HCT116 (cell line): ENCODE results near the gene SORL1-AS1.

Experiments
- ATAC-seq: fragments of 200-7000 bp; cut with Tn5 transposase; 2 replicates; pipeline ENCODE4 v1.9.1; 2020; ENCODE audit warnings: mild to moderate bottlenecking, moderate library complexity
- BruUV-seq: library from RNA; stranded (reverse); fragments of 400-500 nt; replicated peaks from 2 replicates; lab custom pipeline; 2021; lab: Mats Ljungman, UMichigan
- CTCF ChIA-PET: fragments of 300-600 bp; sonication (Branson Sonifier 250); formaldehyde crosslinking; loops from one replicate; lab custom pipeline; 2021; ENCODE audit warnings: antibody characterized with exemption; lab: Charles Lee
- POLR2A ChIA-PET: fragments of 300-600, 350-600 bp; sonication (Branson Sonifier 250); formaldehyde crosslinking; loops from one replicate; lab custom pipeline; 2021; ENCODE audit warnings: antibody characterized with exemption; lab: Charles Lee
- RAD21 ChIA-PET, 2 experiments: fragments of 300-600 bp; sonication (Branson Sonifier 250); formaldehyde crosslinking; loops; one replicate each; lab custom pipeline; 2023; ENCODE audit warnings: low total read pairs in 2 of 2; ENCODE audit not compliant: uncharacterized antibody in 2 of 2, unreplicated experiment in 2 of 2, low non-redundant PET in 1 of 2; lab: Charles Lee
- DNase-seq: peaks from one replicate; pipeline ENCODE4 v3.0.0-alpha.2; 2010; ENCODE audit warnings: low read depth, low spot score
- H2AFZ ChIP-seq: fragments of 200-600 bp; shearing (Covaris generic), sonication (generic); 2 replicates; pipeline ENCODE4 v1.6.1; 2017; ENCODE audit warnings: low read depth, mixed run types, mixed read lengths, antibody characterized with exemption, low read length; ENCODE audit not compliant: poor library complexity, severe bottlenecking
- H3K27ac ChIP-seq: 2 replicates; pipeline ENCODE4 v1.5.1; 2012; ENCODE audit warnings: low read depth, low read length
- H3K27me3 ChIP-seq: fragments of 200-600 bp; sonication (generic); 2 replicates; pipeline ENCODE4 v1.6.1; 2016; ENCODE audit warnings: mixed run types, low read length, mixed read lengths; ENCODE audit not compliant: insufficient read depth
- H3K36me3 ChIP-seq, 2 experiments: fragments of 200-500 bp in 1 of 2; fragments of 200-600 bp in 1 of 2; sonication (Bioruptor generic) in 1 of 2; sonication (generic) in 1 of 2; 2 replicates each; pipeline versions ENCODE4 v1.5.1 to v1.6.1; 2014 to 2016; ENCODE audit warnings: low read length in 2 of 2, inconsistent platforms in 1 of 2, mixed read lengths in 1 of 2, mixed run types in 1 of 2; ENCODE audit not compliant: insufficient read depth in 2 of 2, control insufficient read depth in 1 of 2
- H3K4me1 ChIP-seq, 2 experiments: fragments of 200-600 bp in 1 of 2; sonication (generic) in 1 of 2; 2 replicates each; pipeline versions ENCODE4 v1.5.1 to v1.6.1; 2012 to 2017; ENCODE audit warnings: low read length in 2 of 2, inconsistent platforms in 1 of 2, mild to moderate bottlenecking in 1 of 2, mixed read lengths in 1 of 2, mixed run types in 1 of 2, moderate library complexity in 1 of 2; ENCODE audit not compliant: insufficient read depth in 2 of 2, control insufficient read depth in 1 of 2
- H3K4me2 ChIP-seq: fragments of 200-600 bp; sonication (generic); 2 replicates; pipeline ENCODE4 v1.6.1; 2017; ENCODE audit warnings: mixed run types, low read length, mixed read lengths
- H3K4me3 ChIP-seq, 2 experiments: fragments of 200-600 bp in 1 of 2; sonication (generic) in 1 of 2; replicated peaks in 1 of 2; 2 replicates each; pipeline ENCODE4 v1.5.1; 2011 to 2016; ENCODE audit warnings: low read length in 2 of 2, control low read depth in 1 of 2, low read depth in 1 of 2, mild to moderate bottlenecking in 1 of 2, mixed read lengths in 1 of 2, mixed run types in 1 of 2
- H3K79me2 ChIP-seq: fragments of 200-600 bp; sonication (generic); 2 replicates; pipeline ENCODE4 v1.6.1; 2017; ENCODE audit warnings: mild to moderate bottlenecking, mixed run types, low read length, moderate library complexity, mixed read lengths; ENCODE audit not compliant: insufficient read depth
- H3K9ac ChIP-seq: fragments of 200-600 bp; sonication (generic); 2 replicates; pipeline ENCODE4 v1.6.1; 2016; ENCODE audit warnings: low read length, mixed read lengths
- H3K9me2 ChIP-seq: fragments of 200-600 bp; sonication (generic), shearing (Covaris generic); 2 replicates; pipeline ENCODE4 v1.6.1; 2017; ENCODE audit warnings: mixed run types, mild to moderate bottlenecking, moderate library complexity; ENCODE audit not compliant: insufficient read depth
- H3K9me3 ChIP-seq, 2 experiments: fragments of 200-500 bp in 1 of 2; fragments of 200-600 bp in 1 of 2; sonication (Bioruptor generic) in 1 of 2; sonication (generic) in 1 of 2; 2 replicates each; pipeline ENCODE4 v1.6.1; 2014 to 2017; ENCODE audit warnings: low read length in 2 of 2, mixed read lengths in 2 of 2, inconsistent platforms in 1 of 2, low read depth in 1 of 2, mild to moderate bottlenecking in 1 of 2, mixed run types in 1 of 2, moderate library complexity in 1 of 2; ENCODE audit not compliant: control insufficient read depth in 1 of 2, insufficient read depth in 1 of 2
- H4K20me1 ChIP-seq: fragments of 200-600 bp; sonication (generic), shearing (Covaris generic); 2 replicates; pipeline ENCODE4 v1.6.1; 2017; ENCODE audit warnings: mixed run types, mild to moderate bottlenecking, moderate library complexity; ENCODE audit not compliant: insufficient read depth
- CBX3 ChIP-seq: IDR thresholded peaks from 2 replicates; pipeline ENCODE4 v1.6.1; 2012; ENCODE audit warnings: low read depth
- CEBPB ChIP-seq: IDR thresholded peaks from 2 replicates; pipeline ENCODE4 v1.6.1; 2012; ENCODE audit warnings: low read depth
- EGR1 ChIP-seq: IDR thresholded peaks from 2 replicates; pipeline ENCODE4 v1.6.1; 2012; ENCODE audit warnings: low read depth
- ELF1 ChIP-seq: IDR thresholded peaks from 2 replicates; pipeline ENCODE4 v1.6.1; 2012; ENCODE audit warnings: low read depth, borderline replicate concordance
- EZH2 ChIP-seq: fragments of 200-600 bp; sonication (generic); IDR thresholded peaks from 2 replicates; pipeline ENCODE4 v1.6.1; 2017; ENCODE audit warnings: antibody characterized with exemption, mixed run types
- EZH2phosphoT487 ChIP-seq: fragments of 200-600 bp; IDR thresholded peaks from 2 replicates; pipeline ENCODE4 v1.6.1; 2018; ENCODE audit warnings: antibody characterized with exemption, borderline replicate concordance
- FOSL1 ChIP-seq: IDR thresholded peaks from 2 replicates; pipeline ENCODE4 v1.6.1; 2012; ENCODE audit warnings: low read depth
- POLR2AphosphoS5 ChIP-seq: IDR thresholded peaks from 2 replicates; pipeline ENCODE4 v1.6.1; 2011; ENCODE audit warnings: mild to moderate bottlenecking, low read depth, low read length, moderate library complexity
- RAD21 ChIP-seq: IDR thresholded peaks from 2 replicates; pipeline ENCODE4 v1.6.1; 2012; ENCODE audit warnings: low read depth, mild to moderate bottlenecking
- SIN3A ChIP-seq: IDR thresholded peaks from 2 replicates; pipeline ENCODE4 v1.6.1; 2012; ENCODE audit warnings: low read depth
- SP1 ChIP-seq: IDR thresholded peaks from 2 replicates; pipeline ENCODE4 v1.6.1; 2012; ENCODE audit warnings: low read depth
- SRF ChIP-seq: IDR thresholded peaks from 2 replicates; pipeline ENCODE4 v1.6.1; 2012; ENCODE audit warnings: low read depth
- TCF7L2 ChIP-seq: IDR thresholded peaks from 2 replicates; pipeline ENCODE4 v1.7.0; 2011; ENCODE audit warnings: borderline replicate concordance, inconsistent platforms; ENCODE audit not compliant: insufficient read depth, insufficient read length; ENCODE audit errors: extremely low read depth
- YY1 ChIP-seq: IDR thresholded peaks from 2 replicates; pipeline ENCODE4 v1.6.1; 2011; ENCODE audit warnings: low read length, low read depth, moderate library complexity, mild to moderate bottlenecking; ENCODE audit not compliant: insufficient replicate concordance; ENCODE audit errors: extremely low read depth
- ZNF274 ChIP-seq: fragments of 200-500 bp; sonication (Bioruptor generic); IDR thresholded peaks from 2 replicates; pipeline ENCODE4 v1.6.1; 2014; ENCODE audit warnings: mild to moderate bottlenecking, low read depth, low read length, inconsistent platforms
- intact Hi-C: fragments of 100-400 bp; cut with micrococcal nuclease; formaldehyde crosslinking; loops from 2 replicates; pipeline ENCODE4 v1.10.0; 2022
- TF ChIP-seq, protein P1 (sequence below), 3 experiments: fragments of 200-600 bp in 1 of 3; sonication (generic) in 1 of 3; IDR thresholded peaks in 2 of 3; conservative IDR thresholded peaks in 1 of 3; 2 replicates each; pipeline ENCODE4 v1.5.1; 2012 to 2017; ENCODE audit warnings: low read depth in 2 of 3, low read length in 2 of 3, antibody characterized with exemption in 1 of 3, borderline replicate concordance in 1 of 3, control low read depth in 1 of 3, mild to moderate bottlenecking in 1 of 3, mixed read lengths in 1 of 3, mixed run types in 1 of 3, moderate library complexity in 1 of 3; ENCODE audit not compliant: insufficient read depth in 1 of 3
- TF ChIP-seq, protein P2 (sequence below): IDR thresholded peaks from 2 replicates; pipeline ENCODE4 v1.6.1; 2011; ENCODE audit warnings: mild to moderate bottlenecking, low read length, moderate library complexity; ENCODE audit not compliant: insufficient replicate concordance; ENCODE audit errors: extremely low read depth
- TF ChIP-seq, protein P3 (sequence below): IDR thresholded peaks from 2 replicates; pipeline ENCODE4 v1.6.1; 2012
- TF ChIP-seq, protein P4 (sequence below): IDR thresholded peaks from 2 replicates; pipeline ENCODE4 v1.6.1; 2012

SORL1-AS1 gene

DNA sequence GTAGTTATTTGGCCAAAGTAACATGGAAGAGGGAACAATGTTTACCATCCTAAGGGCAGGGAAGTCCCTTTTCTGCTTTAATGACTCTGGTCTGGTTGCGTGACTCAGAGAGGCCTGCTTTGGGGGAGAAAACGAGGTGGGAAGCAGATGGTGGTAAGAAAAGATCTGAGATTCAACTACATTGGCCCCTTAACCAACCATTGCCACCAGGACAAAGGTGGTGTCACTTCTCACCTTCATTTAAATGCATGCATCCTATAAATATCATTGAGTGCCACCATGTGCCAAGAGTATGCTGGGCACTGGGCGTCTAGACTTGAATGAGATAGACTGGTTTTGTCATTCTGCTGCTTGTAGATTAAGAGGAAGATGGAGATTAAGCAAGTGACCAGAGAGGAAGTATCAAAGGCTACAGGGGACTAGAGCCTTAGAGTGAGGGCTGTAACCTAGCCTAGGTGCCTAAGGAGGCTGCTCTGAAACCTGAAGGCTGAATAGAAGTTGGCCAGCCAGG is 4.3 kb downstream of the SORL1-AS1 start:
- DNase-seq (no peak), ATAC-seq (no peak)
- TF ChIP-seq CBX3, result no peak
- TF ChIP-seq, protein P1, sequence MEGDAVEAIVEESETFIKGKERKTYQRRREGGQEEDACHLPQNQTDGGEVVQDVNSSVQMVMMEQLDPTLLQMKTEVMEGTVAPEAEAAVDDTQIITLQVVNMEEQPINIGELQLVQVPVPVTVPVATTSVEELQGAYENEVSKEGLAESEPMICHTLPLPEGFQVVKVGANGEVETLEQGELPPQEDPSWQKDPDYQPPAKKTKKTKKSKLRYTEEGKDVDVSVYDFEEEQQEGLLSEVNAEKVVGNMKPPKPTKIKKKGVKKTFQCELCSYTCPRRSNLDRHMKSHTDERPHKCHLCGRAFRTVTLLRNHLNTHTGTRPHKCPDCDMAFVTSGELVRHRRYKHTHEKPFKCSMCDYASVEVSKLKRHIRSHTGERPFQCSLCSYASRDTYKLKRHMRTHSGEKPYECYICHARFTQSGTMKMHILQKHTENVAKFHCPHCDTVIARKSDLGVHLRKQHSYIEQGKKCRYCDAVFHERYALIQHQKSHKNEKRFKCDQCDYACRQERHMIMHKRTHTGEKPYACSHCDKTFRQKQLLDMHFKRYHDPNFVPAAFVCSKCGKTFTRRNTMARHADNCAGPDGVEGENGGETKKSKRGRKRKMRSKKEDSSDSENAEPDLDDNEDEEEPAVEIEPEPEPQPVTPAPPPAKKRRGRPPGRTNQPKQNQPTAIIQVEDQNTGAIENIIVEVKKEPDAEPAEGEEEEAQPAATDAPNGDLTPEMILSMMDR (IDR thresholded peaks at IDR 0.05 in 2 of 3, conservative IDR thresholded peaks at IDR 0.05 in 1 of 3; ENCODE audit: borderline replicate concordance in 1 of 3, insufficient read depth in 1 of 3, low read depth in 2 of 3, low read length in 2 of 3), result no peak
- no peak for TF ChIP-seq CEBPB
- no peak for TF ChIP-seq RAD21
- no peak for TF ChIP-seq ZNF274
- TF ChIP-seq SIN3A, result no peak
- TF ChIP-seq YY1, result no peak
- TF ChIP-seq SP1, result no peak
- TF ChIP-seq ELF1, result no peak
- no peak for TF ChIP-seq TCF7L2
- no peak for TF ChIP-seq FOSL1
- TF ChIP-seq, protein P2, sequence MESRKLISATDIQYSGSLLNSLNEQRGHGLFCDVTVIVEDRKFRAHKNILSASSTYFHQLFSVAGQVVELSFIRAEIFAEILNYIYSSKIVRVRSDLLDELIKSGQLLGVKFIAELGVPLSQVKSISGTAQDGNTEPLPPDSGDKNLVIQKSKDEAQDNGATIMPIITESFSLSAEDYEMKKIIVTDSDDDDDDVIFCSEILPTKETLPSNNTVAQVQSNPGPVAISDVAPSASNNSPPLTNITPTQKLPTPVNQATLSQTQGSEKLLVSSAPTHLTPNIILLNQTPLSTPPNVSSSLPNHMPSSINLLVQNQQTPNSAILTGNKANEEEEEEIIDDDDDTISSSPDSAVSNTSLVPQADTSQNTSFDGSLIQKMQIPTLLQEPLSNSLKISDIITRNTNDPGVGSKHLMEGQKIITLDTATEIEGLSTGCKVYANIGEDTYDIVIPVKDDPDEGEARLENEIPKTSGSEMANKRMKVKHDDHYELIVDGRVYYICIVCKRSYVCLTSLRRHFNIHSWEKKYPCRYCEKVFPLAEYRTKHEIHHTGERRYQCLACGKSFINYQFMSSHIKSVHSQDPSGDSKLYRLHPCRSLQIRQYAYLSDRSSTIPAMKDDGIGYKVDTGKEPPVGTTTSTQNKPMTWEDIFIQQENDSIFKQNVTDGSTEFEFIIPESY, result no peak
- no peak for TF ChIP-seq EGR1
- TF ChIP-seq SRF, result no peak
- TF ChIP-seq, protein P3, sequence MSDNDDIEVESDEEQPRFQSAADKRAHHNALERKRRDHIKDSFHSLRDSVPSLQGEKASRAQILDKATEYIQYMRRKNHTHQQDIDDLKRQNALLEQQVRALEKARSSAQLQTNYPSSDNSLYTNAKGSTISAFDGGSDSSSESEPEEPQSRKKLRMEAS, result no peak
- no peak for TF ChIP-seq POLR2AphosphoS5
- TF ChIP-seq, protein P4, sequence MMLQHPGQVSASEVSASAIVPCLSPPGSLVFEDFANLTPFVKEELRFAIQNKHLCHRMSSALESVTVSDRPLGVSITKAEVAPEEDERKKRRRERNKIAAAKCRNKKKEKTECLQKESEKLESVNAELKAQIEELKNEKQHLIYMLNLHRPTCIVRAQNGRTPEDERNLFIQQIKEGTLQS, result no peak
- TF ChIP-seq EZH2, result no peak
- no peak for TF ChIP-seq EZH2phosphoT487
- CTCF ChIA-PET, result no interaction called here
- Histone ChIP-seq H3K36me3 (no peaks in the 10 kb centered on the region), H3K4me1 (peaks cover 8 to 16% of the 10 kb centered on the region in 2 experiments; a peak in 3 of 4 replicates), H3K79me2 (no peaks in the 10 kb centered on the region), H3K9ac (no peak overlapping the region), H3K4me3 (no peak overlapping the region), H3K27ac (no peak overlapping the region), H4K20me1 (no peaks in the 10 kb centered on the region), H3K9me2 (no peaks in the 10 kb centered on the region), H3K4me2 (no peak overlapping the region), H3K27me3 (no peaks in the 10 kb centered on the region), H2AFZ (no peak overlapping the region), H3K9me3 (no peaks in the 10 kb centered on the region)
- intact Hi-C loops, result no loop called here
- POLR2A ChIA-PET, result no interaction called here
- BruUV-seq, result no TSS peak
- RAD21 ChIA-PET, result no interaction called here
